Central memory CD4-positive, alpha-beta T cell (primary cell): ENCODE results near the gene AFAP1.
A peak's percentile ranks its signal among the peaks of the same experiment; 100 is the strongest.

Experiments used
- DNase-seq: peaks from one replicate; pipeline ENCODE4 v3.0.0; 2022

The AFAP1 gene

DNA sequence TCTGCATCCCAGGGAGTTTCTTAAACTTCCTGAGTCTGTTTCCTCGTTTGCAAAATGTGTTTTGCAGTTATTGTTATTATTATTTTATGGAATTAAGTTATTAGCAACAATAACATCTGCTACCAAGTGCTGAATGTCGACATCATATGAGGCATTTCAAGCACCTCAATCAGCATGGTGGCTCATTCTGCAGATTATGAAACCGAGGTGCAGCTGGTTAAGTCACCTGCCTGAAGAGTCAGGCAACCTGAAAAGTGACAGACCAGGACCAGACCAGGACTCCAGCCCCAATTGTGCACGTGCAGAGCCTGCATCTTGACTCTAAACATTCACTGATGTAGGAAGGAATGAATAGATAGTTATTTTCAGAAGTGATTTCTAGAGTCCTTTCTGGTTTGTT lies 99.8 kb downstream of the AFAP1 start:
- DNase-seq = no peak

DNA sequence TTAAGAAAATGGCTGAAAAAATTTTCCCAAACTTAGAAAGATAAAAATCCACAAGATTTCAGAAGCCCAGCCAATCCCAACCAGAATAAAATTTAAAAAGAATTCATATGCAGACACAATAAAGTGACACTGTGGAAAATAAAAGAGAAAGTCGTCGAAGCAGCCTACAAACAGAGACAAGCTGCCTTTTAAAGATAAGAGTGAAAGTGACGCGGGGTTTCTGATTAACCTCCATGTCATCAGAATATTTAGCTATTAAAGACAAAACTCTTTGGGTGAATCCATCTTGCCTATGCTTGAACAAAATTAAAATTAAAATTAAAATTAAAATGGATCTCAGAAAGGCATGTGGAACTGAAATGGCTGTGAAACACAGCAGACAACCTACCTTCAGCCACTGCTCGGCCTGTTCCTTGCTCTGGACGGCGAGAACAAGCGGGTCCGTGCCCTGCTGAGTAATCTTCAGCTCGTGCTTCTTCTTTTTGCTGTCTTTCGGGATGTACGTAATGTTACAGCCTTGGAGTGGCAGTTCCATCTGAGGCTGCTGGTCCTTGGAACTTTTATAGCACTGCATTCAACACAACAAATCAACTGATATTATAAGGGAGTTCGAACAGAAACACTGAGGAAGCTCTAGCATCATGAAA lies 101.4 kb downstream of the AFAP1 start:
- DNase-seq = no peak

DNA sequence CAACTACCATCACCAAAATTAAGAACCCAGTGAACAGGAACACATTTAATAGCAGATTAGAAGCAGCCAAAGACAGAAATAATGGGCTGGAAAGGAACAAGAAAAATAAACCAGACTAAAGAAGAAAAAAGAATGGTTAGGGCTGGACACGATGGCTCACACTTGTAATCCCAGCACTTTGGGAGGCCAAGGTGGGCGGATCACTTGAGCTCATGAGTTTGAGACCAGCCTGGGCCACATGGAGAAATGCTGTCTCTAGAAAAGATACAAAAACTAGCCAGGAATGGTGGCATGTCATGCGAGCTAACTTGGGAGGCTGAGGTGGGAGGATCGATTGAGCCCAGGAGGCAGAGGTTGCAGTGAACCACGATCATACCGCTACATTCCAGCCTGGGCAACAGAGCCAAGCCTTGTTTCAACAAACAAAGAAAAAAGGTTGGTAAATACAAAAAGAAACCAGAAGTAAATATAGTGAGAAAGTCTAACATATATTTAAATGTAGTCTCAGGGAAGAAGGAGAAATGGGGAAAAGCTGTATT lies 102.0 kb downstream of the AFAP1 start:
- no peak for DNase-seq

DNA sequence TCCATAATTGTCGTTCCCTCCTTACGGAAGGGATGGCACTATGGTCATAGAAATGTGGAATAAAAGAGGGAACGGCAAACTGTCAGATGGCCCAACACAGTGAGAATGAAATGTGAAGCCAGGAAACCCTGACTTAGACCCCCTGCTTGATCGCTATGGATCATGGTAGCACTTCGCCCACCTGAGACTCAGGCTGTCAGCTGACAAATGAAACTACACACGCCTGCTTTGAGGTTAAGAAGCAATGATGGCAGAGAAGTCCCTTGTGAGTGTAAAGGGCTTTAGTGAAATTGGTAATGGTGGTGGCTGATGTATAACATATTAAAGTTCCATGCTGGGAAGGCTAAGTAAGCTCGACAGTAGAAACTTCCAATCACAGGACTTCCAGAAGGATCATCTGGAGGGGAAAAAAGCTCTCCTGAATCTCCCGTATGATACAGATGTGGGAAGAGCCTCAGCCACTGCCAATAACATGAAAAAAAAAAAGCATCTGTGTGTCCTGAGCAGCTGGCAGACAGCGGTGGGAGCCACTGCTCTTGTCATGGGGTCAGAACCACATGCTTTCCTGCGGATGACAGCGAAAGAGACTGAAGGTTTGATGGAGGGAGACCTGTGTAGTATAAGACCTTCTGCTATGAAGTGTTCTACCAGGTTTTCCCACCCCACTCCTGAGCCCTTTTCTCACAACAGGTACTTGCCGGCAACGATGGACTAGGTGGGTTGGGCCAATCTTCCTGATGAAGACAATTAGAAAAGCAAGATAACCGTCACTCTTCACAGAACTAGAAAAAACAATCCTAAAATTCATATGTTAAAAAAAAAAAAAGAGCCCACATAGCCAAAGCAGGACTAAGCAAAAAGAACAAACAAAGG lies 107.6 kb downstream of the AFAP1 start:
- no peak for DNase-seq

DNA sequence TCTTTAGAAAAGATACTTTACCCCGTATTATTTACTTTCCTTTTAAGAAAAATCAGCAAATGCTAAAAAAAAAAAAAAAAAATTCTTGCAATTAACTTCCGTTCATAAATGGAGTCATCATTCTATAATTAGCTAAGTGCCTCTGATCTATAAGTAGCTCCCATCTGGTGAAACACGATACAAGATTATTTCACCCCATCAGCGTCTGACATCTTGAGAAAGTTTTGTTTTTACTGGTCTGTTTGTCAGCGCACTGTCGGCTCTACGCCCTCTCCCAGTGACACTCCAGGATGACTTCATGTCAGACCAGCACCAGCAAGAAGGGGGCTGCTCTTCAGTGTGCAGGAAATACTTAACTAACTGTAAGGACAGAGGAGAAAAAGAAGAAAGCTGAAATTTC lies 108.3 kb downstream of the AFAP1 start:
- peak; percentile 48 for DNase-seq

DNA sequence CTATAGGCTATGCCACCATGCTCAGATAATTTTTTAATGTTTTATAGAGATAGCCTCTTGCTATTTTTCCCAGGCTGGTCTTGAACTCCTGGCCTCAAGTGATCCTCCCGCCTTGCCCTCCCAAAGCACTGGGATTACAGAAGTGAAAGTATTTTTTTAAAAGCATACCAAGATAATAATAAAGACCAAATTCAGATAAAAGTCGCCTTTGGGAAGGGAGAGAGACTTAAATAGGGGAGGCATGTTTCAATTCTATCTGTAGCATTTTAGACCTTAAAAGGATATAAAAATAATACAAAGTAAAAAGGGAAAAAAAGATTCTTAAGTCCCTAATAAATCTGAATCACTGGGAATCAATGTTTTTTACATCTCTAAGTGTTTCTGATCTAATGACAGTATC lies 108.9 kb downstream of the AFAP1 start:
- no peak for DNase-seq

DNA sequence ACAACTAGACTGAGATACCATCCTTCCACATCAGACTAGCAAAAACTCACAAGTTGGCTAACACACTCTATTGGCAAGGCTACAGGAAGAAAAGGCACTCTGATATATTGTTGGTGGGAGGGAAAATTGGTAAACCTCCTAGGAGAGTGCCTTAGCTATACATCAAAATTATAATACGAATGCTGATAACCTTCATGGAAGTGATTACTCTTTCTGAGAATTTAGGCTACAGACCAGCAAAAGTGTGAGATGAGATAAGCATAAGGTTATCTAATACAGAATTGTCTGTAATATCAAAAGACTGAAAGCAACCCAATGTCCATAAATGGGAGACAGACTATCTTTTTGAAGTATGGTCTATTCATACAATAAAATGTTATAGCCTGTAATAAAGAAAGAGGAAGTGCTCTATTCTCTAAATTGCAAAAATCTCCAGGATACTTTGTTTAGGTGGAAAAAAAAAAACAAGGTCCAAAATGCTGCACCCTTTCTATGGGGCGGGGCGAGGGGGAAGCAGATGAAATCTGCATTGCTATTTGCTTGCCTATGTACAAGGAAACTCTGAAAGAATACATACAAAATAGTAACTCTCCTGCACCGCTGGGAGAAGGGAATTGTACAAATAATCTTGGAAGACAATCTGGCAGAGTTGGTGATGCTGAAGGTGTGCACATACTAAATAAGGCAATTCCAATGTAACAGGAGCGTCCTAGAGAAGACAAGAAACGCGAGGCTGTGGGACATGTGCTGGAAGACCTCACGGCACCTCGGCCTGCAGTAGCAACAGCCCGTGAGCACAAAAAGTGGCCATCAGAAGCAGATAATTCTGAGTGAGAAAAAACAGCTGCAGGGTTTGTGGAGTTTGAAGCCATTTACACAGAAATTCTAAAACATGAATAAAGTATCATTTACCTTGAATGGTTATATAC lies 109.7 kb downstream of the AFAP1 start:
- DNase-seq = no peak

DNA sequence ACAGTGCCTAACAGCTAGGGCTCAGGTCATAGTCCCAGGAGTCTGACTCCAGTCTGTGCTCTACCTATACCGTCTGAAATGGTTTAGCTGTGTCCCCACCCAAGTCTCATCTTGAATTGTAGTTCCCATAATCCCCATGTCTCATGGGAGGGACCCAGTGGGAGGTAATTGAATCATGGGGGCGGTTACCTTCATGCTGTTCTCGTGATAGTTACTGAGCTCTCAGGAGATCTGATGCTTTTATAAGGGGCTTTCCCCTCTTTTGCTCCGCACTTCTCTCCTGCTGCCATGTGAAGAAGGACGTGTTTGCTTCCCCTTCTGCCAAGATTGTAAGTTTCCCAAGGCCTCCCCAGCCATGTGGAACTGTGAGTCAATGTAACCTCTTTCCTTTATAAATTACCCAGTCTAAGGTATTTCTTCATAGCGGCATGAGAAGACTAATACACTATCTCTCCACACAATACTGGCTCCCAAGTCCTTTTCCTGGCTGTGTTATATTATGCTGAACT lies 110.8 kb downstream of the AFAP1 start:
- no peak for DNase-seq

DNA sequence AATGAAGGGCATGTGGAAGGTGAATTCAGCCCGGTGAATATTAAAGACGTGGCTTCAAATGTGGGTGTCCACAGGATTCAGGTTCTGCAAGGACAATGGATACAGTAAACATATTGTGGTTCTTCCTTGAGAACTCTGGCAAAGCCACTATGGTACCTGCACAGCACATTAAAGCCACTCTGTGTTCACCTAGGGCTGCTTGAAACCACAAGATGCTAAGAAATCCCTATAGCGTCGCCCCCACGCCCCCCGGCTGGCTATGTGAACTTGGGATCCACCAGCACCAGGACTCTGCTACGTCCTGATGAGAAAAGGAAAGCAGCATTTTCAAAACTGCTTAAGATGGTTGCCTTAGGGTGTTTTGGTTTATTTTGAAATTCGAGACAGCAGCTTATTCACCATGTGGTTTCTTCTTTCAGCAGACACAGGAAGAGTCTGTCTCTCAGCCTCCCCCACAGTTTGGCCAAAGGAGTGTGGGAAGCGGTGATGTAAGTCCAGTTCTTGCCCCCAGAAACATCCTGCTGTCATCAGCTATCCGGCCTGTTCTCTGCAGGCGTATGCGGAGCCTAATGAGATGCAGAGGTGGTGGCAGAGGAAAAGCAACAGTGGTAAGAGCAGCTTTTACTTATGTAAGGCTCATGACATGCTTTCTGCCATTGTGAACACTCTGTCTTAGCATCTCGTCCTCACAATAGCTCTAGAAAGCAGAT lies 111.5 kb downstream of the AFAP1 start:
- DNase-seq = peak; percentile 66

DNA sequence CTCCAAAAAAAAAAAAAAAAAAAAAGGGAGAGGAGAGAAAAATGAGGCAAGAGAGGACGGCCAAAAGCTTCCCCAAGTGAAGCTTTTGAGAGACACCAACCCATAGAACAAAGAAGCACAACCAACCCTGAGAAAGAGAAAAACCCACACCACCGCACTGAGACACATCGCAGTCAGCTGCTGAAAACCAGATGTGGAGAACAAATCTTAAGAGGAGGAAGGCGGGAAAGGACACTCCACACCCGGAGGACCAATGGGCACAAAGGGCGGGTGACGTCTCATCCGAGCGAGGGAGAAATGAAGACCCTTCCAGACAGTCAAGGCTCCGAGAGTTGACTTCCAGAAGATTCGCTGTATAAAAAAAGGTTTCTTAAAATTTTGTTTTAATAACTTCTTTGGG lies 112.1 kb downstream of the AFAP1 start:
- no peak for DNase-seq

DNA sequence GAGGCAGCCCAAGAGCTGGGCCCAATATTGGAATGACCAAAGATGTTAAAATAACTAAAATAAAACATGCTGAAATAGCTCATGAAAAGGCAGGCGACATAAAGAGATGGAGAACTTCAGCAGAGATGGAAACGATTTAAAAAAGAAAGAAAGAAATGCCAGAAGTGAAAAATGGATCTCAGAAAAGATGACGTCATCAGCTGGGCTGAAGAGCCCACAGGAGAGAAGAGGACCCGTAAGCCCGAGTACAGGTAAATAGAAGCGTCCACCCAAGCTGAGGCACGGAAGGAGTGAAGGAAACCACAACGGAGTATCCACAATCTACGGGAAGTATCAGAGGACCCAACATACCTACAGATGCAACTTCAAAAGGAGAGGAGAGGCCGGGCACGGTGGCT lies 112.8 kb downstream of the AFAP1 start:
- DNase-seq = no peak

DNA sequence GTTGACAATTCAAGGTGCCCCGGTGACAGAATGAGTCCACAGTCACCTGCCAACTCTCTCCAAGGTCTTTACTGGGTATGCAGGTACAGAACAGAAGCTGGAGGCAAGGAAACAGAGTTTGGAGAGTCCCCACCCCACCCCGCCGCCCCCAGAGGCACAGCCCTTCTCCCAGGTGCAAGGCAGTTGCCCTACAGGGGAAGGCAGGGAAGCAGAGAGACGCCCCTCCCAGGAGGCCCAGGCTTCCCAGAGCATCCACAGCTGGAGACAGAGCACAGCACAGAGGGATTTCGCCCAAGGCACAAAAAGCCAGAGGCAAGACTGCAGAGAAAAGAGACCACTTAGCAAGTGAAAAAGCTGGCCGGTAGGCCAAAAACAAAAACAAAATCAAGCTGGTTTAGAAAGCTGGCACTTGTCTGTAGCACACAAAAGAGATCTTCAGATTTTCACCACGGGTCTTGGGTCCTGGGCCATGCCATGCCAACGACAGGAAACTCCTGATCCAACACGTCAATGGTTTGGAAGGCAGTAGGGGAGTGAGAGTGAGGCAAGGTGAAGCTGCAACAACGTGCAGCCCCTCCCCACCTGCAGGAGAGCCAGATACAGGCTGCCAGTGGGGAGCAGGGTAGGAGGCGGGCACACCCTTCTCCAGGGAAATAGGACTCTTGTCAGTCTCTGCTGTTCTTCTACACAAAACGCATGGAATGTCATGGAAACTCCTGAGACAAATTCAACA lies 113.3 kb downstream of the AFAP1 start:
- no peak for DNase-seq

DNA sequence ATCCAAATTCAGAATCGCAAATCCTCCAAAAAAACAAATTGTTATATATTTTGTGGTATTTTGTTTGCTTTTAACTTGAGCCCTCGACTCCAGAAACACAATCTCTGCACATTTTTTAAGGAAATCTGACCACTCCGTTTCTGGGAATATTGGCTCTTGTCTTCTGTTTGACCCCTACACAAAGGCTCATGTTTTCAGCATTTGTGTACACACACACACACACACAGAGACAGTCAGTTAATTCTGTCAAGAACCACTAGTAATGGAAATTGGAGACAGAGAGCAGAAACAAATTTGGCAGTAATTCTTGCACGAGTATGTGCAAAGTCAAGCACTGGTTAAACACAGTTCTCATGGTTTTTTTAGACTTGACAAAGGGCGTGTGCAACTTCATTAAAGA lies 115.4 kb downstream of the AFAP1 start:
- DNase-seq = no peak

DNA sequence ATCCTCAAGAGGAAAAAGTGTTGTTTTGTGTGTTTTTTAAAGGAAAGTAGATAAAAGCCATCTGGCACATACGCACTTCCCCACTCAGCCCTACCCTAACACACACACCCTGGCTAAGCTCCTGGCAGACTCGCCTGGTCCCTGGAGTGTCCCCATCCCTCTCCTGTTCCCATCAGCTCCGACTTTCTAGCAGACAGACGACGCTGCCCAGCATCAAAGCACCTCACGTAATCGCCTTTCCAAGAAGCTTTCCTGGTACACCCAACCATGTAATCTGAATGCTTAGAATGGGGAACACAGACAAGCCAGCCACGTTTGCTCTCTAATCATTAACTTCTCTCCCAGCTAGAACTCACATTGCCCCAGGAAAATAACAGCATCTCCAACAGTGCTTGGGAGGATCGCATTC lies 116.2 kb downstream of the AFAP1 start:
- no peak for DNase-seq

DNA sequence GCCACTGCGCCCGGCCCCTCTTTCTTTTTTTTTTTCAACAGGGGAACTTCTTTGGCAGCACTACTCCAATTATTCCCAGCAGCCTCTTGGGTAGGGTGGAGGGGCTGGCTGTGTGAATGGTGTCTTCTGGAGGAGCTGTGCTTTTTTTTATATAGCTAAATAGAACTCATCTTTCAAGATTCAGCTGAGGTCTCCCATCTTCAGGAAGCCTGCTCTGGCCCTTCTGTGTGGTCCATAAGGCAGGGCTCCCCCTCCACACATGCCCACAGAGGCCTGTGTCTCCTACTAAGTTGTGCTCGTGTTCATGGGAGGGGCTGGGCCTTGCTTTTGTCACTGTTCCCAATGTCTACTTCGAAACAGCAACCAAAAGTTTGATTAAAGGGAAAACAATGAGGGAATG lies 116.8 kb downstream of the AFAP1 start:
- no peak for DNase-seq

DNA sequence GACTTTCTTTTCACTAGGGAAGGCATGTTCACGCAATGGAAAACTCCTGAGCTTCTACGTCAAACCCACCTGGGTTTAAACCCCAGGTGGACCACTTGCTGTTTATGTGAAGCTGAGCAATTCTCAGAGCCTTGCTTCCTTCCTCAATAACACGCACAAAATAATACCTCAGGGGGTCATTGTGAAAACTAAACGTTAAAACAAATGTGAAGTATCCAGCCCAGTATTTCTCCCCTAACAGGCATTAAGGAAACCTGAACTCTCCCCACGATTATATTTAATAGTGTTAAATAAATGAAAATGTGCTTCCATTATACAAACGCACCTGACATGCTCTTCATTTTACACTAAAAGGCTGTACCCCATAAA lies 117.5 kb downstream of the AFAP1 start:
- DNase-seq = no peak

DNA sequence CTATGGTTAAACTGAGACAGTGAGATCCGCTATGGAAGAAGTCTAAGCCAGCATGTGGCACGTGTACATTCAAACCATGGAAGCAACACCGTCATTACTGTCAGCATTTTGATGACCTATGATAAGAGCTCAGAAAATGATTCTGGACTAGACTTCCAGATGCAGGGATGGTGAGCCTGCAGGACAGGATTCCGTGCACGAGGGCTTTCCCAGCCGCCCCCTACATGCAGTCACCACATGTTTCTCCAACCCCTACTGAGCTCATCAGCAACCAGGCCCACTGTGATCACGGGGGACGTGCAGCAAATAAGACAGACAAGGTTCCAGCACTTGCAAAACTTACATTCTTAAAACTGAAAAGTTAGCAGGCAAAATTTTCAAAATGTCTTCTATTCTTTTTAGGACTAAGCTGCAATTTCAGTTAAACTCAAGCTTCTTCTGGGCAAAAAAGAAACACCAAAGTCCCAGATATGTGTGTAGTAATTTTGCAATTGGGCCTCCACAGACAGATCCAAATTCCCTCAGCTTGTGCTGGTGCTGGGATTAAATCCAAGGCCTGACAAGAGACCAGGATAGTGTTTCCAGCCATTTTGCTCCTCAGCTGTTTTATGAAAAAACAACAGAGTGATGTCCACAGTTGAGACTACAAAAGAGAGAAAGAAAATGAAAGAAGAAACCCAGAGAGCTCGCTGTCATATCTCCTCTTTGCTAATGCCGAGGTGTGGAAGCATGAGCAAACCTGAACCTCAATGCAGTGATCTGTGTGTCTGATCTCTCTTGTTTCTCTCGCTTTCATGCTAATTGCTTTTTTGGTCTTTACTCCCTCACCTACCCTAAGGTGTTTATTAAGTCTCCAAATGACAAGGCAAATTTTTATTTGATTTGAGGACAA lies 118.2 kb downstream of the AFAP1 start:
- DNase-seq = no peak

DNA sequence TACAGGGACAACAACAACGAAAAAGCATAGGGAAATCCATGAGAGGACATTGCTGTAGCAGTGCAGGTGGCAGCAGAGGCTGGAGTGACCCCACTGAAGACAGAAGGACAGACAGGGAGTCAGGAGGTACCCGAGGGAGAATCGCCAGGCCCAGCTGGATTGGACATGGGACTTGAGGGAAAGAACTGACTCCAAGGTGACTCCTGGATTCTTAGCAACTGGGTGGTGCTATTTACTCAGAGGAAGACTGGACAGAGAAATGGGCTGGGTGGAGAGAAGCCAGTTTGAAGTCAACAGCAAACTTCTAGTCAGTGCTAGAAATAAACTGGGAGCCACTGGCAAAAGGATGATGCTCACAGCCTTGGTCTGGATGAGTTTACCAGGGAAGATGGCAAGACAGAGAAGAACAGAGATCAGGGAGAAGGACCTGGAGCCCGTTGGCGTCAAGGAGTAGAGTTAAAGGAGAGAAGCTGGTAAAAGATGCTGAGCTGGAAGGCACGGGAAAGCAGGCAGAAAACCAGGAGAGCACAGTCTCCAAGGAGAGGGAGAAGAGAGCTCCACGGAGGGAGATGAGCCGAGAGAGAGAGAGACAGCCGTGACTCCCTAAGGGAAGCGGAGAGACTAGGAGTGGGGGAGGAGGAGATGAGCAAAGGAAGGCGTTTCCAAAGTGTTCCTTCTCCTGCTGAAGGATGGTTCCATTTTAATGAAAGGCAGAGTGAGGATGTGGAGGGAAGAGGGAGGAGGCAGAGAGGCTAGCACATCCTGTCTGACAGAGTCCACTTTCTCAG lies 119.4 kb downstream of the AFAP1 start:
- DNase-seq = no peak

DNA sequence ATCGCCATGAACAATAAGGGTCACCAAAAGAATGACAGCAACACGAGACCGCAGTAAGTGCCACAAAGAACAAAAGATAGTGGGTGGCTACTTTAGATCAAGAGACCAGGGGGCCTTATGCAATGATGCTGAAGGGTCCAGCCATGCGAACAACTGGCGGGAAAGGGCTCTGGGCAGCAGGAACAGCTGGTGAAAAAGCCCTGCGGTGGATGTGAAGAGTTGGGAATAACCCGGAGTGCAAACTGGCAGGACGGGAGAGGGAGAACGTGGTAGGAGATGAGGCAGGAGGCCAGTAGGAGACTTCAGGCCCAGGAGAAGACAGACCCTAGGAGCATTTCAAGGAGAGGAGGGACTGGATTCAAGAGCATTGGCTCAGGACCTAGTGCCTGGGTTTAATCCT lies 120.2 kb downstream of the AFAP1 start:
- DNase-seq = no peak
